Fibroblast of lung (primary cell): ENCODE results near the gene PLB1.

ENCODE experiments used
- EZH2 ChIP-seq: IDR thresholded peaks from 2 replicates; pipeline ENCODE4 v1.5.1; 2012; ENCODE audit warnings: low read length, control low read depth, mild to moderate bottlenecking; ENCODE audit errors: missing control alignments
- TF ChIP-seq, protein P1 (sequence below), 2 donors: IDR thresholded peaks in 1 of 2; conservative IDR thresholded peaks in 1 of 2; 1 replicate in 1 of 2; 2 replicates in 1 of 2; pipeline ENCODE4 v1.5.1; 2011 to 2012; ENCODE audit warnings: low read length in 2 of 2, control low read depth in 1 of 2, inconsistent platforms in 1 of 2, low read depth in 1 of 2, mild to moderate bottlenecking in 1 of 2

DNA sequence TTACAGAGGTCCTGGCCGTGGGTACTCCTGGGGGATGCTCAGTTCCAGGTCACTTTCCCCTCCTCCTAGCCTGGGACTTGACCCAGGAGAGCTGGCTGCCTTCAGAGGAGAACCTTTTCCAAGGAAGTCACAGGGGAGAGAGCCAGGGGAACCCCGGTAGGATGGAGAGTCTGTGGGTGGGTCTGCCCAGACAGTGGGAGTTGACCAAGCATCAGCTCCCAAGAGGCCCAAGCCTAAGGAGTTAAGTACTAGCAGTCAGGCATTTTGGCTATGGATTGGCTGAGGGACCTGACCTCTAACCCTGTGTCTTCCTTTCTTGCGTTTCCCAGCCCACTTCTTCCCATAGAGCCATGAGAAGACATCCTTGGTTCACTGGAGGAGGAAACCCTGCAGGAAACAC is 48.8 kb upstream of the PLB1 start:
- TF ChIP-seq, protein P1, sequence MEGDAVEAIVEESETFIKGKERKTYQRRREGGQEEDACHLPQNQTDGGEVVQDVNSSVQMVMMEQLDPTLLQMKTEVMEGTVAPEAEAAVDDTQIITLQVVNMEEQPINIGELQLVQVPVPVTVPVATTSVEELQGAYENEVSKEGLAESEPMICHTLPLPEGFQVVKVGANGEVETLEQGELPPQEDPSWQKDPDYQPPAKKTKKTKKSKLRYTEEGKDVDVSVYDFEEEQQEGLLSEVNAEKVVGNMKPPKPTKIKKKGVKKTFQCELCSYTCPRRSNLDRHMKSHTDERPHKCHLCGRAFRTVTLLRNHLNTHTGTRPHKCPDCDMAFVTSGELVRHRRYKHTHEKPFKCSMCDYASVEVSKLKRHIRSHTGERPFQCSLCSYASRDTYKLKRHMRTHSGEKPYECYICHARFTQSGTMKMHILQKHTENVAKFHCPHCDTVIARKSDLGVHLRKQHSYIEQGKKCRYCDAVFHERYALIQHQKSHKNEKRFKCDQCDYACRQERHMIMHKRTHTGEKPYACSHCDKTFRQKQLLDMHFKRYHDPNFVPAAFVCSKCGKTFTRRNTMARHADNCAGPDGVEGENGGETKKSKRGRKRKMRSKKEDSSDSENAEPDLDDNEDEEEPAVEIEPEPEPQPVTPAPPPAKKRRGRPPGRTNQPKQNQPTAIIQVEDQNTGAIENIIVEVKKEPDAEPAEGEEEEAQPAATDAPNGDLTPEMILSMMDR (conservative IDR thresholded peaks at IDR 0.05 in 1 of 2, IDR thresholded peaks at IDR 0.05 in 1 of 2; ENCODE audit: low read depth in 1 of 2, low read length in 2 of 2): no peak
- no peak for TF ChIP-seq EZH2
